B cell (primary cell): Measurements from ENCODE around the gene PVALEF. TPM values are rescaled to one million over a fixed set of nuclear protein-coding genes. Genes with fewer than 3 reads are reported as not detected.

ENCODE experiments used
- ATAC-seq: fragments of 200-7000 bp; cut with Tn5 transposase; one replicate; pipeline ENCODE4 v1.10.0; 2021; ENCODE audit warnings: low read depth, mild to moderate bottlenecking, moderate number of reproducible peaks, moderate library complexity
- CTCF ChIA-PET: fragments of 350-600 bp; sonication (Branson Sonifier 250); formaldehyde crosslinking; loops from one replicate; lab custom pipeline; 2021; ENCODE audit warnings: antibody characterized with exemption, inconsistent platforms; lab: Charles Lee
- POLR2A ChIA-PET: fragments of 350-600 bp; sonication (Branson Sonifier 250); formaldehyde crosslinking; loops from one replicate; lab custom pipeline; 2021; ENCODE audit warnings: antibody characterized with exemption; lab: Charles Lee
- DNase-seq: peaks from one replicate; pipeline ENCODE4 v3.0.0; 2013
- H2AFZ ChIP-seq: 2 replicates; pipeline ENCODE4 v1.6.1; 2012; ENCODE audit warnings: mild to moderate bottlenecking, low read depth, low read length; ENCODE audit not compliant: insufficient read depth, poor library complexity, severe bottlenecking
- H3K27ac ChIP-seq, 2 donors: 1 replicate in 1 of 2; 2 replicates in 1 of 2; pipeline ENCODE4 v1.5.1; 2012 to 2013; ENCODE audit warnings: low read length in 2 of 2, mild to moderate bottlenecking in 2 of 2, moderate library complexity in 1 of 2
- H3K27me3 ChIP-seq, 4 experiments: fragments of 200-600 bp in 1 of 4; sonication (generic) in 1 of 4; replicated peaks in 1 of 4; 1 replicate in 2 of 4; 2 replicates in 2 of 4; pipeline versions ENCODE4 v1.6.1 to v1.7.0; 2013 to 2016; ENCODE audit warnings: low read length in 3 of 4, mild to moderate bottlenecking in 2 of 4, mixed read lengths in 1 of 4, moderate library complexity in 1 of 4; ENCODE audit not compliant: insufficient read depth in 4 of 4, control insufficient read depth in 3 of 4; ENCODE audit errors: control extremely low read depth in 1 of 4
- H3K36me3 ChIP-seq, 2 experiments: replicated peaks in 1 of 2; 1 replicate in 1 of 2; 2 replicates in 1 of 2; pipeline versions ENCODE4 v1.6.1 to v1.7.1; 2013; ENCODE audit warnings: low read length in 1 of 2; ENCODE audit not compliant: insufficient read depth in 2 of 2, control insufficient read depth in 1 of 2; ENCODE audit errors: control extremely low read depth in 1 of 2, extremely low read depth in 1 of 2
- H3K4me1 ChIP-seq, 2 donors: fragments of 200-600 bp in 1 of 2; sonication (generic) in 1 of 2; 1 replicate in 1 of 2; 2 replicates in 1 of 2; pipeline versions ENCODE4 v1.5.1 to v1.6.1; 2013 to 2017; ENCODE audit warnings: low read length in 2 of 2; ENCODE audit not compliant: control insufficient read depth in 2 of 2, insufficient read depth in 2 of 2
- H3K4me2 ChIP-seq: replicated peaks from 2 replicates; pipeline ENCODE3; 2012; ENCODE audit warnings: mild to moderate bottlenecking, low read depth, low read length; ENCODE audit not compliant: poor library complexity, severe bottlenecking
- H3K4me3 ChIP-seq, 5 experiments: fragments of 200-600 bp in 1 of 5; sonication (generic) in 1 of 5; 1 replicate in 3 of 5; 2 replicates in 2 of 5; pipeline versions ENCODE4 v1.5.1 to v1.7.0; 2011 to 2016; ENCODE audit warnings: low read length in 4 of 5, mild to moderate bottlenecking in 4 of 5, low read depth in 2 of 5, control low read depth in 1 of 5, moderate library complexity in 1 of 5; ENCODE audit not compliant: insufficient read depth in 1 of 5; ENCODE audit errors: control extremely low read depth in 1 of 5, extremely low read depth in 1 of 5
- H3K79me2 ChIP-seq: fragments of 200-600 bp; sonication (generic); one replicate; pipeline ENCODE4 v1.6.0; 2016; ENCODE audit warnings: low read length; ENCODE audit not compliant: control insufficient read depth, insufficient read depth
- H3K9ac ChIP-seq: fragments of 200-600 bp; sonication (generic); 2 replicates; pipeline ENCODE4 v1.6.1; 2017; ENCODE audit warnings: mild to moderate bottlenecking, low read length, moderate library complexity
- H3K9me3 ChIP-seq, 3 donors: one replicate each; pipeline versions ENCODE4 v1.6.1 to v1.7.1; 2013; ENCODE audit warnings: low read length in 2 of 3; ENCODE audit not compliant: control insufficient read depth in 2 of 3, insufficient read depth in 1 of 3; ENCODE audit errors: control extremely low read depth in 1 of 3
- H4K20me1 ChIP-seq: 2 replicates; pipeline ENCODE4 v1.6.0; 2012; ENCODE audit warnings: mild to moderate bottlenecking, low read length; ENCODE audit not compliant: insufficient read depth, control insufficient read depth, poor library complexity, severe bottlenecking
- H3K27ac Mint-ChIP-seq: one replicate; pipeline ENCODE4 v1.8.0; 2021; ENCODE audit warnings: mixed read lengths
- H3K27me3 Mint-ChIP-seq: one replicate; pipeline ENCODE4 v1.8.0; 2021; ENCODE audit warnings: mixed read lengths
- H3K4me1 Mint-ChIP-seq: one replicate; pipeline ENCODE4 v1.8.0; 2021; ENCODE audit warnings: mixed read lengths
- H3K4me3 Mint-ChIP-seq: one replicate; pipeline ENCODE4 v1.8.0; 2021; ENCODE audit warnings: mixed read lengths
- H3K9me3 Mint-ChIP-seq: one replicate; pipeline ENCODE4 v1.8.0; 2022; ENCODE audit warnings: mixed read lengths; ENCODE audit not compliant: insufficient read depth
- CTCF ChIP-seq: fragments of 200-600 bp; IDR thresholded peaks from one replicate; pipeline ENCODE4 v1.8.0; 2022; ENCODE audit warnings: antibody characterized with exemption, mild to moderate bottlenecking
- EZH2 ChIP-seq: IDR thresholded peaks from 2 replicates; pipeline ENCODE4 v1.6.1; 2012; ENCODE audit warnings: borderline replicate concordance, low read depth, mild to moderate bottlenecking, moderate library complexity, low read length; ENCODE audit not compliant: insufficient read depth, poor library complexity, severe bottlenecking
- WGBS: methylation state at CpG from one replicate; pipeline ENCODE4 v1.1.5; 2013; ENCODE audit warnings: missing lambda C conversion rate; ENCODE audit not compliant: insufficient coverage; 5-methylcytosine and 5-hydroxymethylcytosine counted together
- intact Hi-C: fragments of 100-400 bp; cut with micrococcal nuclease; formaldehyde crosslinking; loops from one replicate; pipeline ENCODE4 v1.10.0; 2022
- polyA plus RNA-seq: library from polyadenylated mRNA; depleted of rRNA; stranded (reverse); fragments of >200 nt; gene quantifications from 2 replicates; pipeline ENCODE4 v1.2.3, GENCODE V29; 2012
- total RNA-seq, 2 donors: library from RNA; stranded (reverse); fragments of 120-200 nt in 1 of 2; gene quantifications; 1 replicate in 1 of 2; 2 replicates in 1 of 2; pipeline versions ENCODE4 v1.2.3 to v1.2.4, GENCODE V29; 2013 to 2022

PVALEF gene
- total and polyA plus RNA-seq, 2 donors (not counting 1 experiment from before 2014, with no cell fraction given) = not detected

- Histone ChIP-seq H3K4me1 (no peaks in the 10 kb centered on the region), H3K27me3 (no peaks in the 10 kb centered on the region), H4K20me1 (no peaks in the 10 kb centered on the region), H3K9me3 (peaks cover 0 to 4% (median 0%) of the 10 kb centered on the region in 3 donors), H3K27ac (no peak overlapping the region), H3K79me2 (no peaks in the 10 kb centered on the region), H2AFZ (no peak overlapping the region), H3K4me2 (no peak overlapping the region), H3K36me3 (no peaks in the 10 kb centered on the region), H3K9ac (no peak overlapping the region), H3K4me3 (no peak overlapping the region)
- Mint-ChIP-seq H3K4me3 (no peak overlapping the region), H3K4me1 (no peaks in the 10 kb centered on the region), H3K27ac (no peak overlapping the region), H3K27me3 (no peaks in the 10 kb centered on the region), H3K9me3 (no peaks in the 10 kb centered on the region)
- ATAC-seq (no peak), DNase-seq (no peak)
- TF ChIP-seq EZH2 = no peak
- no peak for TF ChIP-seq CTCF
- 88% methylated on average over 20 of the region's 28 CpGs for WGBS
- ChIA-PET CTCF (interaction anchor here (0.5 kb wide), 1 partner anchor 561 kb away, joined by 3 read pairs; no protein-coding TSS in a partner anchor), POLR2A (no interaction called here)
- intact Hi-C loops = no loop called here
Observed at GRCh38 chr17:81134064-81134781, 31.1 kb upstream of the PVALEF start.

- Histone ChIP-seq H3K4me2 (no peak overlapping the region), H3K9ac (no peak overlapping the region), H3K36me3 (no peaks in the 10 kb centered on the region), H4K20me1 (no peaks in the 10 kb centered on the region), H3K9me3 (peaks cover 0 to 4% (median 0%) of the 10 kb centered on the region in 3 donors), H2AFZ (no peak overlapping the region), H3K4me3 (no peak overlapping the region), H3K27ac (no peak overlapping the region), H3K4me1 (no peaks in the 10 kb centered on the region), H3K27me3 (no peaks in the 10 kb centered on the region), H3K79me2 (no peaks in the 10 kb centered on the region)
- ChIA-PET POLR2A (no interaction called here), CTCF (no interaction called here)
- Mint-ChIP-seq H3K9me3 (no peaks in the 10 kb centered on the region), H3K27me3 (no peaks in the 10 kb centered on the region), H3K4me1 (no peaks in the 10 kb centered on the region), H3K27ac (no peak overlapping the region), H3K4me3 (no peak overlapping the region)
- WGBS = 87% methylated on average over 28 of the region's 28 CpGs
- ATAC-seq (no peak), DNase-seq (no peak)
- intact Hi-C loops = no loop called here
- TF ChIP-seq EZH2 = no peak
- no peak for TF ChIP-seq CTCF
Observed at GRCh38 chr17:81135505-81136278, 29.6 kb upstream of the PVALEF start.
